GM15510 (cell line): ENCODE data around the gene ATP10D.

Experiments used
- POLR2A ChIP-seq: IDR thresholded peaks from 3 replicates; pipeline ENCODE4 v1.6.1; 2011; ENCODE audit warnings: borderline replicate concordance; ENCODE audit not compliant: insufficient read length; ENCODE audit errors: extremely low read depth

The ATP10D gene

DNA sequence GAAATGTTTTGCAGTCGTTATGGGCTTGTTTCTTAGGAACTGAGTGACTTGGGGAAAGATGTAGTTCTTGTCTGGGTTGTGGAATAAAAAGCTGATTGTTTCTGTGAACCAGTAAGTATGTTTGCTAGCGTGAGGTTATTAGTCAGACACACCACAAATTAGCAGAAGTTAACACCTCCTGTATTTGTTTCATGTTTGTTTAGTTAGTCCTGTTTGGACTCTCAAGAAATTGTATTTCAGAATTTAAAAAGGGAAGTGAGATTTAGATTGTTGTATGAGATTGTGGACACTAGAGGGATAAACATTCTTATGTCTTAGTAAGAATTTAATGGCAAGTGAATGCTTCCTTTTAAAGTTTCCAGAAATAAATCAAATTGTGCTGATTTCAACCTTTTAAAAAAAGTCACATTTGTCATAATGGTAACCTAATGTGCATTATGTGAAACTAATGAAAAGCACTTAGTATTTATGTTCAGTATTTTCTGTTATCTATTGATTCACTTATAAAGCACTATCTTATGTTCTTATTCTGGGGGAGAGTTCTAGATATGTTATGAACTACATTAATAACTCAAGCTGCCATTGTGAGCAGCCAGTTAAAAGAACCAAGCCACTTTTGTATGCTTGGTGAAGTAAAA is 25.6 kb downstream of the ATP10D start:
- TF ChIP-seq POLR2A, result no peak

DNA sequence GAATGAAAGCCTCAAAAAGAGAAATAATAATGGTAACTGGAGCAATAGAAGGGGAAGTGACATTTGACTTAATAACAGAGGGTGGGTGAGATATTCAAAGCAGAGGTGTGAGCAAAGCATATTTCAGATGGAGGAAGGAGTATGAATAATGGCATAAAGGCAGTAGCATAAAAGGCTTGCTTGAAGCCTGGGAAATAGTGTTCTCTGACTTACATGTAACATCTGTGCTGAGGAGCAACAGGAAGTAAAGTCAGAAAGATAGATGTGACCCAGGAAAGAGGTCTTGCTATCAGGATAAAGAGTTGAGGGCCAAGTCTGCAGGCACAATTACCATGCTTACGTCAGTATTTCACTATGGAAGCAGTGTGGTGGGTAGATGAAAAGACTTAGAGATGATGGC is 28.4 kb downstream of the ATP10D start:
- TF ChIP-seq POLR2A, result no peak

DNA sequence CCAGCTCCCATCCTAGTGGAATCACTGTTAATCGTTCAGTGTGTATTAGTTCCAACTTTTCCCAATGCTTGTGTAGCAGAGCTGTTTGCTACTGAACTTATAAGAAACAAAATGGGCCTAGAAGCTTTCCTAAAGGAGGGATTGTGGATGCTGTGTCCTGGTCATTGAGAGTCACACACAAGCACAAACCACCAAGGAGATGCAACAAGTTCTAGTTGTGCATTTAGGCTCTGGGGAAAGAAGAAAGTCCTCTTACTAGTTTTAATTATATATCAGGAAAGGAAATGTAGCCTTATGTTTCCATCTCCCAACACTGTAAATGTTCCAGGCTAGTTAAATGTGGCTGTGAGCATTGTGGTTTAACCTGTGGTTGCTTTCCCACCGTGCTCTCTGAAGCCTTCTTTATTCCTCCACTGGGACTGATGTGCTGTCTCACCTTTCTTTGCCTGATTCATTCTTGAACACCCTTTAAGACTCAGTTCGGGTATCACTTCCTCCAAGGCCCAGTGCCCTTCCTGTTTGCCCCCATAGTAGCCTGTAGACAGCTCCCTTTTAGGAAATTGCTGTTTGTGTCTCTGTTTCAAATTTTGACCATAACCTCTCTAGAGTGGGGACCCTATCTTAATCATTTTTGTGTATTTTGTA is 34.3 kb downstream of the ATP10D start:
- TF ChIP-seq POLR2A, result no peak

DNA sequence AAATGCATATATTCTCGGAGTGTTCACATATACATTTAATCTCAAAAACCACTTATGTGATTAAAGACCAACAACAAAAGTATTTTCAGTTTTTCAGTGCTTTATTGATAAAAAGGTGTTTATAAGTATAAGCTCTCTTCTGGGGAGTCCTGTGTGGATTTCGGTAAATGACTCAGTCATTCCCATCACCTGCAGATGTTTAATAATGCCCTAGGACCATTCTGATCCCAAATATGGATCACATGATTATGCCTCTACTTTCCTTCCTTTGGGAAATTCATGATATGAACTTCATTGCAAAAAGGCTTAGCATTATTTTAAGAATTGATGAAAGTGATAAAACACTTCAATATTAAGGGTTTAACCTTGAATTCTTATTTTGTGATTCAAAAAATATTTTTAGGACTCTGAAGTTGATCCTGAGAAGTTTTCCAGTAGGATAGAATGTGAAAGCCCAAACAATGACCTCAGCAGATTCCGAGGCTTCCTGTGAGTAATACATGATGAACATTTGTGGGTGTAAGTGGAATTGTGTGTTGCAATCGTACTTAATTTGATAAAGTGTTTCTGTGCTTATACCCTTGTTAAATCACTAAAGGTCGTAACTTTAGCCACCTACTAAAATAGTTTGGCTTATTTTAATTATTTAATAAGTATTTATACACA is 40.2 kb downstream of the ATP10D start:
- no peak for TF ChIP-seq POLR2A

DNA sequence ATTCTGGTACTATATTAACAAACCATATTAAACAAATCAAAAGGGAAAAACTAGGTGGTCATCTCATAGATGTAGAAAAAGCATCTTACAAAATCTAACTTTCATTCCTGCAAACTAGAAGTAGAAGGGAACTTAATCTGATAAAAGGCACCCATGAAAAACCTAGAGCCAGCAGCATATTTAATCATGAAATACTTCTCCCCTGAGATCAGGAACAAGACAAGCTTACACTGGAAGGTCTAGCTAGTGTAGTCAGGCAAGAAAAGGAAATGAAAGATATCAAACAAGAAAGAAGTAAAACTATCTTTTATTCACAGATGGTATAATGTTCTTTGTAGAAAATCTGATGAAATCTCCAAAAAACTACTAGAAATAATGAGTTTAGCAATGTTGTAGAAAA is 41.2 kb downstream of the ATP10D start:
- no peak for TF ChIP-seq POLR2A

DNA sequence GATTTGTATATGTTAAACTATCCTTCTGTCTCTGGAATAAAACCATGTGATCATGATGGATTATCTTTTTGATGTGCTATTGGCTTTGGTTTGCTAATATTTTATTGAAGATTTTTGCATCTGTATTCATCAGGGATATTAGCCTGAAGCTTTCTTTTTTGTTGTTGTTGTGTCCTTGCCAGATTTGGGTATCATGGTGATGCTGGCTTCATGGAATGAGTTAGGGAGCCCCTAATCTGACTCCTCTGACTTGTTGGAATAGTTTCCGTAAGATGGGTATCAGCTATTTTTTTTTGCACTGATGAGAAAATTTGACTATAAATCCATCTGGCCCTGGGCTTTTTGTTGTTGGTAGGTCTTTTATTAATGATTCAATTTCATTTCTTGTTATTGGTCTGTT is 45.7 kb downstream of the ATP10D start:
- no peak for TF ChIP-seq POLR2A

DNA sequence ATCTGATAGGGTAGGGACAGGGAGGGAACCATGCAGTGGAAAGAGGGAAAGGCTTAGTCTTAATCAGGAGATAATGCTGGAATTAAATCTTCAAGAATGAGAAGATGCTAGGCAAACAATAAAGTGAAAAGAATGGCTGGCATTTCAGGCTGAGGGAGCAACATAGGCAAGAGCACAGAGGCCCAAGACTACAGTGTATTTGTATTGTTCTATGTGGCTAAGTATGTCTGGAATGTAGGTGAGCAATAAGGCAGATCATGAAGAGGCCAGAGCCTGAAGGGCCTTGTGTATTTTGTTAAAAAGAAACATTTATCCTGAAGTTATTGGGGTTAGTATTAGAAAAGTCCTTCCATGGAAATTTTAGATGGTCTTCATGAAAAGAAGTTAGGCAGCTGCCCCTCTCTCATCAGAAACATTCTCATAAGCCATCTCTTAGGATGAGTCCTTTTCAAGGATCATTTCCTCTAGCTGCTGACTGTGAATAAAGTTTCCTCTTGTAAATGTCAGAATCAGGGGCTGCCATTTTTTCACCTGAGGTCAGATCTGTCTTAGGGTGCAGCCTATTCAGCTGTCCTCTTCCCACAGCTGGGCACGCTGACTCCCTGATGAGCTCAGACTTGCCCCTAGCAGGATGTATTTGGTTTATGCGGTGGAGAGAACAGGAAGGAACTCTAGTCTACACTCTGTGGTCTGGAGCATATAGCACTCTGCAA is 46.3 kb downstream of the ATP10D start:
- TF ChIP-seq POLR2A, result no peak

DNA sequence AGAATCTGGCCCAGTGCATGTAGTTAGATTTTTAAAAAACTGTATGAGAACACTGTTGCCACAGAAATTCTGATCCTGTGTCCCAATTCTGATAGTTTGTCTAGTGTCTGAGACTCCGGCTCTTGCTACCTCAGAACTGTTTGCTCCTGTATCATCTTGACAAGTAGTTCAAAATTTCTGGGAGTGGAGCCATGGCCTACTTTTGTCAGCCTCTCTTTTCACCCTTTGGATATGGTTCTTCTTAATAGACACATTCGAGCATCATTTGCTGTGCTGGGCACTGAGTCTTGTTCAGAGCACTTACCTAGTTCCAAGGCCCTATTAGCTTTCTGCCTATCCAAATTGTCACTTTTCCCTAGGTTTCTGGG is 46.9 kb downstream of the ATP10D start:
- TF ChIP-seq POLR2A, result no peak

DNA sequence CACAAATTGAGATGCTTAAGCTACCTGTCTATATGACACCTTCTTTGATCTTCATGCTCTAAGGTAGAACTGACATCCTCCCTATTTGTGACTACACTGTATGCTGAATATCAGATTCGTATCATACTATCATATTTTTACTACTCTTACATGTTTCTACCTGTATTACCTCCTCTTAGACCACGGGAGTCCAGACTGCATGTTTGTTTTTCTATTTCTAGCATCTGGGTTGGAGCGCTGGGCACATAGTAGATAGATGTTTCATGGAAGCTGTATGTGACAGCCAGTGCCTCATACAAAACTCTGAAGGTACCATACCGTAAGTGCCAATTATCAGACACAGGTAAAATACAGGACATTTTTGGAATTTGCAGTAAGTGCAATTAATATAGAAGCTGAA is 47.6 kb downstream of the ATP10D start:
- TF ChIP-seq POLR2A, result no peak

DNA sequence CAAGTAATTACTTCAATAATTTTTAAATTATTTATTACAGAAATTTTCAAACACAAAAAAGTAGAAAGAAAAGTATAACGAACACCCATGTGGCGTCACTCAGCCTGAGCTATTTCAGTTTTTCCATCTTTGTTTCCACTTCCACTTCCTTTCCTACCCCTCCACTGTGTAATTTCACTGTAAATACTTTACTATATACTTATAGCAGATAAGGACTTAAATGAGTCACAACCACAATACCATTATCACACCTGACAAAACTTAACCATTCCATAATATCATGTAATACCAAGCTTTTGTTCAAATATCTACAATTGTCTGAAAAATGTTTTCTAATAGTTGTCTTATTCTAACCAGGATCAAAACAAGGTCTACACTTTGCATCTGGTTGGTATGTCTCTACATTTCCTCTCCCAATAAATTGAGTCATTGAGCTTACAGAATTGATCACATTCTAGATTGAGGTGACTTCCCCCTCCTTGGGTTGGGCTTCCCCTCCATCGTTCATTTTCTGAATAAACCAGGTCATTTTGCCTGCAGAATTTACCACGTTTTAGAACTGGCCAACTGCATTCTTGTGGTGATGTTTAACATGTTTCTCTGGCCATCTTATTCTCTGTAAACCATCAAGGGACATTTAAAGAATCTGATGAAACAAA is 48.7 kb downstream of the ATP10D start:
- no peak for TF ChIP-seq POLR2A

DNA sequence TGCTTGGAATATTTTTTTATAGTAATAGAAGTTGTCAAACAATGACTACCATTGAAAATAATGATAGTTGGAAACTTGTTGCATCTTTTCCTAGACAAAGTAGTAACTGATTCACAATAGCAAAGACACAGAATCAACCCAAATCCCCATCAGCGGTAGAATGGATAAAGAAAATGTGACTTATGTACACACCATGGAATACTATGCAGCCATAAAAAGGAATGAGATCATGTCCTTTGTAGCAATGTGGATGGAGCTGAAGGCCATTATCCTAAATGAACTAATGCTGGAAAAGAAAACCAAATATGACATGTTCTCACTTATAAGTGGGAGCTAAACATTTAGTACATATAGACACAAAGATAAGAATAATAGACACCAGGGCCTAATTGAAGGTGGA is 49.7 kb downstream of the ATP10D start:
- no peak for TF ChIP-seq POLR2A

DNA sequence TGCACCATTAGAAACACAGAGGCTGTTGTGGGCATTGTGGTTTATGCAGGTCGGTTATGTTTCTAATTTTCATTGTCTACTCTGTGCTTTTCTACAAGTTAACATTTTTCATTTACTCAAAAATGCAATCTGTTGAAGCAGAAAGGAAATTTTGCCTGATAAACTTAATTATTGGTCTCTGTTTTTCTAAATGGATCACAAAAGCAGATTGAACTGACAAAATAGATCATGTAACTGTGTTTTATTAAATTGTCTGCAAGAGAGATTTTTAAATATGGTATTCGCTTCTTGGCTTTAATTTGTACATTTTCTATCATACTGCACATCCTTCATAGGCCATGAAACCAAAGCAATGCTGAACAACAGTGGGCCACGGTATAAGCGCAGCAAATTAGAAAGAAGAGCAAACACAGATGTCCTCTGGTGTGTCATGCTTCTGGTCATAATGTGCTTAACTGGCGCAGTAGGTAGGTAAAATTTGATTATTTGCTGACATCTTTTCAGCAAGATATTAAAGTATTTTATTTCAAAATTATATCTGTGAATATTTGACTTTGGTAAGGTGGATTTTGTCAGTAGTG is 50.6 kb downstream of the ATP10D start:
- no peak for TF ChIP-seq POLR2A

DNA sequence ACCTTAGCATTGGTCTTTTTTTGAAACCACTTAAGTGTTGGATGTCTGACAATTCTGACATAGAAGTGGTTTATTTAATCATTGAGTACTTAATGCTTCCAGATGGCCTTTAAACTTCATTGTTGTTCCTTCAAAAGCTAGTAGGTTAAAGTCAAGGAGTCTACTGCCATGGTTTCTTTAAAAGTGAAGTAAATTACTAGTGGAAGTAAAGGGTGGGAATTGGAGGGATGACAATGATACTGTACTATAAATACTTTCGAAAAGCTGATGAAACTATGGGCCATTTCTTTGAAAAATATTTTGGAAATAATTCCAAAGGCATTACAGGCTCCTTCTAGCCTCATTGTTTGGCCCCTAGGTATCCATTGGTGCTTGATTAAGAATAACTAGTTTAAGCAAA is 51.9 kb downstream of the ATP10D start:
- no peak for TF ChIP-seq POLR2A

DNA sequence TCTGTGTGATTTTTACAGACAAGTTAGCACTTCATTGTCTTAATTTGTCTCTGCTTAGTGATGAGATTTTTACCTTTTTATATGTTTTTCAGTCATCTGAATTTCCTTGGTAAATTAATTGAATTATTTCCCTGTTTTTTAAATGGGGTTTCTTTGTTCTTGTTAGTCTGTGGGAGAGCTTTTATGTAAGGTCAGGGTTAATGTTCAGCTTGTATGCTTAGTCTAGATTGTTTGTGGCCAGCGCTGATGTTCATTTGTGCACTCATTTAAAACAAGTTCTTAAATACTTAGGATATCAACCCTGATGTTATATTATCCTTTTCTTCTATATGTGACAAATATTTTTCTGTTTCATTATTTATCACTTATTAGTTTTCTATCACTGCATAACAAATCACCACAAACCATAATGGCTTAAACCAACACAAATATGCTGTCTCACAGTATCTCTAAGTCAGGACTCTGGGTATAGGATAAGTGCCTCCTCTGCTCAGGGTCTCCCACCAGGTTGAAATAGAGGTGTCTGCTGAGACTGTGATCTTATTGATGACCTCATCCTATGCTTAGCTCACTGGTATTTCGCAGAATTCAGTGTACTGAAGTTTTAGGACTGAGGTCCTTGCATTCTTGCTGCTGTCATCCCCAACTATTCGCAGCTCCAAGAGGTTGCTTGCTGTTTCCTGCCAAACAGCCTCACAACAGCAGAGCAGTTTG is 53.2 kb downstream of the ATP10D start:
- no peak for TF ChIP-seq POLR2A
